GM13977 (cell line): Measurements from ENCODE around the gene ADCY3.

ENCODE experiments used
- DNase-seq: peaks from one replicate; pipeline ENCODE4 v3.0.0; 2012; ENCODE audit warnings: low spot score
- CTCF ChIP-seq: IDR thresholded peaks from 2 replicates; pipeline ENCODE4 v1.5.1; 2012; ENCODE audit warnings: mild to moderate bottlenecking, control low read depth; ENCODE audit not compliant: insufficient read depth; ENCODE audit errors: extremely low read depth, missing control alignments
- in situ Hi-C: fragments of 300-500 bp; cut with MboI; formaldehyde crosslinking; loops from one replicate; pipeline ENCODE4 v1.12.0; 2022; ENCODE audit warnings: low sequenced_read_pairs, low pct_unique_long_range_greater_than_20kb, mixed read lengths, inconsistent platforms; ENCODE audit not compliant: unreplicated experiment

The ADCY3 gene

GRCh38 chr2:24871852-24872333, 48.1 kb downstream of the ADCY3 start:
- no peak for DNase-seq
- in situ Hi-C loops: no loop called here
- TF ChIP-seq CTCF: no peak

GRCh38 chr2:24870891-24871705, 48.9 kb downstream of the ADCY3 start:
- DNase-seq: no peak
- no peak for TF ChIP-seq CTCF
- in situ Hi-C loops: no loop called here

GRCh38 chr2:24870440-24870839, 49.6 kb downstream of the ADCY3 start:
- TF ChIP-seq CTCF: no peak
- DNase-seq: no peak
- in situ Hi-C loops: no loop called here

GRCh38 chr2:24866946-24867345, 53.1 kb downstream of the ADCY3 start:
- DNase-seq: no peak
- in situ Hi-C loops: no loop called here
- TF ChIP-seq CTCF: no peak

GRCh38 chr2:24863641-24864040, 56.4 kb downstream of the ADCY3 start:
- no peak for TF ChIP-seq CTCF
- in situ Hi-C loops: no loop called here
- no peak for DNase-seq

GRCh38 chr2:24861500-24861899, 58.5 kb downstream of the ADCY3 start:
- DNase-seq: no peak
- in situ Hi-C loops: no loop called here
- no peak for TF ChIP-seq CTCF
